Iris pigment epithelial cell (primary cell): ENCODE measurements around the gene MICU1.
"Not testable (repeated sequence)": the region's sequence is repeated elsewhere in the genome, so short reads cannot be mapped to it uniquely, and the experiment has no call there.

ENCODE experiments used
- DNase-seq: peaks from one replicate; pipeline ENCODE4 v3.0.0-alpha.2; 2011; ENCODE audit warnings: low read depth

The MICU1 gene

DNA sequence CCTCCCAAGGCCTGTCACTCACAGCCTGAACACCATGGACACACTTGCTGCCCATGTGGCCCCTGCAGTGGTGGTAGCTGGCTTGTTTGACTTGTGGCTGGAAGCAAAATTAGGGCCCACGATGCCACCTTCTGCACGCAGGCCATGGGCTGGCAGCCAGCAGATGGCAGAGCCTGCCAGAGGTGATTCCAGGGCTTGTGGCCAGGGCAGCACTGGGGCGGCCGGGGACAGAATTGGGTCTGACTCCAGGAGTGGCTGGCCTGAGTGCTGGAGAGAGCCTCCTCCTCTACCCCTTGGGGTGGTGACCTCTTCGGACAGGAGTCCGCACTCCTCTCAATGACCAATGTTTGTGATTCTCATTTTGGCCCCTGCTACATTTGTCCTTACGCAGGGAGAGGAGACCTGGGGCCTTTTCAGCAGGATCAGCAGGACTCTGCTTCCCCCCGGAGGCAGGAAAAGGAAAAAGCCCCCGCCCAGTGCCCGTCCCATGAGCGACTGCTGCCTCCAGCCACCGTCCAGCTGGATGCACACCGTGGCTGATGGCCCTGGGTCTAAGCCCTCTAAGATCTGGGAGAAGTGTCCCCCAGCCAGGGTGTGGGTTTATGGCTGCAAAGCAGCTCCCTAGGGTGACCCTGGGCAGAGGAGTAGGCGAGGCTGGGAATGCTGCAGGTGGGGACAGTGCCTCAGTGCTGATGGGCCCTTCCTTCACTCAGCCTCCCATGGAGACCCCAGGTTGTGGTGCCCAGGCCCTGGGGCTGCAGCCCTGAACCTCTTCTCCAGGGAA is 297.6 kb downstream of the MICU1 start:
- peak; percentile 63 for DNase-seq

DNA sequence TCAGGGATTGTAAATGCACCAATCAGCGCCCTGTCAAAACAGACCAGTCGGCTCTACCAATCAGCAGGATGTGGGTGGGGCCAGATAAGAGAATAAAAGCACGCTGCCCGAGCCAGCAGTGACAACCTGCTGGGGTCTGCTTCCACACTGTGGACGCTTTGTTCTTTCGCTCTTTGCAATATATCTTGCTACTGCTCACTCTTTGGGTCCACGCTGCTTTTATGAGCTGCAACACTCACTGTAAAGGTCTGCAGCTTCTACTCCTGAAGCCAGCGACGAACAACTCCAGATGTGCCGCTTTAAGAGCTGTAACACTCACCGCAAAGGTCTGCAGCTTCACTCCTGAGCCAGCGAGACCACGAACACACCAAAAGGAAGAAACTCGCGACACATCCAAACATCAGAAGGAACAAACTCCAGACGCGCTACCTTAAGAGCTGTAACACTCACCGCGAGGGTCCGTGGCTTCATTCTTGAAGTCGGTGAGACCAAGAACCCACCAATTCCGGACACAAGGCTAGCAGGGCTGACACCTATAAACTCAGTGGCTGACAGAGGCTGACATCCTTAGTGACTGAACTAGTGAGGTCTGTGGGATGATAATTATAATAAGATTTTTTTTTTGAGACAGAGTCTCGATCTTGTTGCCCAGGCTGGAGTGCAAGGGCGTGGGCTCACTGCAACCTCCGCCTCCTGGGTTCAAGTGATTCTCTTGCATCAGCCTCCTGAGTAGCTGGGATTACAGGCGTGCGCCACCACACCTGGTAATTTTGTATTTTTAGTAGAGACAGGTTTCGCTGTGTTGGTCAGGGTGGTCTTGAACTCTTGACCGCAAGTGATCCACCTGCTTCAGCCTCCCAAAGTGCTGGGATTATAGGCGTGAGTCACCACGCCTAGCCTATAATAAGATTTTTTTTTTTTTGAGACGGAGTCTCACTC is 298.9 kb downstream of the MICU1 start:
- DNase-seq, result not testable (repeated sequence)

DNA sequence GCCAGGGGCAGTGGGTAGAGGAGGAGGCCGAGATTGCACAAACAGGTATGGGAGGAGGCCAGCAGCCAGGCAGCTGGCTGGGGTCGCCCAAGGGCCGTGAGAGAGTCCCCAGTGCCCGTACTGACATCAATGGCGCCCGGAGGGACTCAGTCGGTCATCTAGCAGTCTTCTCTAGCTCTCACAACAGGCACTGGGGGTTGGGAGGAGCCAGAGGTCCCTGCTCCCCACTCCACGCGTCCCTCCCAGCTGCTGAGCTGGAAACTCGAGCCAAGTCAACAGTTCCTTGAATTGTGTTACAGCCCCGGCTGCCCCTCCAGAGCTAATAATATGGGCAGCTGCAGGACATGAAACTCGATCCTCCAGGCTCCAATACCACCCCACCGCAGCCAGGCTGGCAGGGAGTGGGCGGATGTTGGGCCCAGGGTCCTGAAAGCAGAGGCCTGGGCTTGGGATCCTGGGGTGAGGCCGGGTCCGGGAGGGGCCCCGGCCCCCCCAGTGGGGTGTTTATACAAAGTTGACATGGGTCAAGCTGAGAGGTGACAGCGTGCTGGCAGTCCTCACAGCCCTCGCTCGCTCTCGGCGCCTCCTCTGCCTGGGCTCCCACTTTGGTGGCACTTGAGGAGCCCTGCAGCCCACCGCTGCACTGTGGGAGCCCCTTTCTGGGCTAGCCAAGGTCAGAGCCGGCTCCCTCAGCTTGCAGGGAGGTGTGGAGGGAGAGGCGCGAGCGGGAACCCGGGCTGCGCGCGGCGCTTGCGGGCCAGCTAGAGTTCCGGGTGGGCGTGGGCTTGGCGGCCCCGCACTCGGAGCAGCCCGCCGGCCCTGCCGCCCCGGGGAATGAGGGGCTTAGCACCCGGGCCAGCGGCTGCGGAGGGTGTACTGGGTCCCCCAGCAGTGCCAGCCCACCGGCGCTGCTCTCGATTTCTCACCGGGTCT is 300.4 kb downstream of the MICU1 start:
- peak; percentile 73 for DNase-seq

DNA sequence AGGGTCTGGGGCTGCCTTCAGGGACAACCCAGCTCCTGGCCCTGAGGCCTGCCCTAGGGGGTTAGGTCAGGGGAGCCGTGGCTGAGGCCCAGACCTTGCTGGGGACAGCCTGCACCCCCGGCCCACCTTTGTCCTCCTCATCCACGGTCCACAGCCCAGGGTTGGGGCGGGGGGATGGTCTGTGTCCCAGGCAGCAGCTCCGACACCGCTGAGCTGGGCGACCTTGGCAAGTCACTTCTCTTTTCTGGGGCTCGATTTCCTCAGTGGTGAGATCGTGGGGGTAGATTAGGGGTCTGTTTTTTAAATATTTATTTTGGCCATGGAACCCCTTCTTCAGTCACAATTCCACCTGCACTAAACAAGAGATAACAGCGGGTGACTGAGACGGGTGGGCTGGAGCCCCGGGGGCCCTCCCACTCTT is 302.1 kb downstream of the MICU1 start:
- DNase-seq, result no peak

DNA sequence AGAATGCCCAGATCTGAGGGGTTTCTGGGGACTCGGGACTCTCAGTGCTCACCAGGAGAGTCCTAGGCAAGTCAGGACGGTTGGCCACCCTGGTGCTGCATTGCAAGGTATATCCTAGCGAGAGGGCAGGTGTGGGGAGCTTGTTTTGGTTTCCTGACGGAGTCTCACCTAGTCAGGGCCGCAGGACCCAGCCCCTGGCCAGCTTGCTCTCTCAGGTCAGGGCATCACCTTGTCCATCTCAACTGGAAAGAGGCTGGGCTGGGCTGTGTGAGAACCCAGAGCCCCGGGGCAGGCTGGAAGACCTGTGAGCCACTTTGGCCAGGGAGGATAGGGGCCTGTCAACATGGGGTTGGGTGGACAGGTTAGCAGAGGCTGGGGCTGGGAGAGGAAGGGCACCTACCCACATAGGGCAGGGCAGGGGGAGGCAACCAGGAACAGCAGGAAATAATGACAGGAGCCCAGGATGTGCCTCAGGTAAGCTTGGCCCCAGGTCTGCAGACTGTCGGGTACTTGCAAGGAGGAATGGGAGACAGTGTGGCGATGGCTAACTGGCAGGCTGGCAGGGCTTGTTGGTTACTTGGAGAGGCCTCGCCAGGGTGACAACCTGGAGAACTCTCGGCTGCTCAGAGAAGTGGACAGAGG is 302.6 kb downstream of the MICU1 start:
- DNase-seq, result no peak

DNA sequence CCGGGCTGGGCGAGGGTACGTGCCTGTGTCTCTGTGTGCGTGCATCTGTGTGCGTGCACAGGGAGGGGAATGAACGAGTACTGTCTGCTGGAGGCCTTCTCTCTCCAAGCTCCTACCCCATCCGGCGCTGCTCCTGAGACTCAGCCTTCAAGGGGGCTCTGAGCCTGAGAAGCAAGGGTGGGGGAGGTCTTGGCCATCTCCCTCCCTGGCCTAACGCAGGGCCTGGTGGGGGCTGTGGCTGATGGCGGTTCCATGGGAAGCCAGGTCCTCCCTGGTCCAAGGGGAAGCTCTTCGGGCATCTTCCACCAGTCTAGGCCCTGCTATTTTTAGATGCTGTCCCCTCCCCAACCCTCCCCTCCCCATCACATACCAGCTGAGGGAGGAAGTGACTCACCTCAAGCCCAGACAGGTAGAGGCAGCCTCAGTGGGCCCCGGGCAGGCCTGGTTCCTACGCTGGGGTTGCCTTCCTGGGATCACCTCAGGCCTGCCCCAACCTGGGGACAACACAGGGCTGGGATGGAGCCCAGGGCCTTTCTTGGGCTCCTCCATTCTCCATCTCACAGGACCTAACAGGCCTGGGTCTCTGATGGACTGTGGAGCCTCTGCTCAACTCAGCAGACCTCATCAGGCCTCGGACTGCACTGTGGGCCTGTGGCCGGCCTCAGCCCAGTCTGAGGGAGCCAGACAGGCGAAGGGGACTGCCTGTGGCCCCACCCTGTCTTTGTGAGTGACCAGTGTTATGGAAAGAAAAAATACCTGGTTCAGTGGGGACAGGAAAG is 303.4 kb downstream of the MICU1 start:
- no peak for DNase-seq

GRCh38 chr10:72322030-72322279 is 303.9 kb downstream of the MICU1 start:
- DNase-seq, result no peak

DNA sequence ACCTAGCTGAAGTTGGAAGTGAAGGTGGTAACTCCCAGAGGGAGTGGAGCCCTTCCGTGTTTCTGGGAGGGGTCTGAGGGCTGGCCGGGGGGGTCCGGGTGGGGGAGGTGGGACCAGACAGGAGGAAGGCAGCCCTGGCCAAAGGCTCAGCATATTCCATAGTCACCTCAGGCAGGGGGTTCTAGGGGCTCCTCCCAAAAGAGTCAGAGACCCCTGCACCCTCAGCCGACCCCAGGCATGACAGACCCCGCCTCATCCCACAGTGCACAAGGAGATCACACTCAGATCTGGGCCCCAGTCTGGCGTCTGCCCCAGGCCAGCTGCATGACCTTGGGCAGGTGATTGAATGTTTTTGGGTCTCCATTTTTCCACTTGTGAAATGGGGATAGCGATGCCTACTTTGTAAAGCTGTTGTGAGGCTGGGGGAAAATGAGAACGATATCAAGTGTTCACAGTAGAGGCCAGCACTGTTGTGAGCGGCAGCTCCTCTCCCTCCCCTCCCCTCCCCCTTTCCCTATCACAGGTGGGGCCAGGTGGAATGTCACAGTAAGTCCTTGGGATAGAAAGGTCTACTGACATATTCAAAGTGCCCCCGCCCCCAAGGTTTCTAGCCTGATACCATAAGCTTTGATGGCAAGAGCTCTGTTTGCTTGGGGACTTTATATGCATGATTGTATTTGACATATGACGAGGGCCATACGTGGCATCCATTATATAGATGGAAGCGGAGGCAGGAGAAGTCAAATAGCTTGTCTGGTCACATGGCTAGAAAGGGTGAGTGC is 304.4 kb downstream of the MICU1 start:
- no peak for DNase-seq

GRCh38 chr10:72320676-72321247 is 305.1 kb downstream of the MICU1 start:
- peak; percentile 98 for DNase-seq

GRCh38 chr10:72319416-72320254 is 306.2 kb downstream of the MICU1 start:
- DNase-seq, result peak; percentile 92

- no peak for DNase-seq
These were observed 307.2 kb downstream of the MICU1 start for GRCh38 chr10:72318418-72319262.
